Right lobe of liver (tissue), 6 donors: ENCODE data around the gene APBA2. TPM values are rescaled to one million over a fixed set of nuclear protein-coding genes. Genes with fewer than 3 reads are reported as not detected.
"Not testable (repeated sequence)": the region's sequence is repeated elsewhere in the genome, so short reads cannot be mapped to it uniquely, and the experiment has no call there.

Source experiments
- ATAC-seq, 4 donors: fragments of 200-7000 bp; cut with Tn5 transposase; one replicate each; pipeline ENCODE4 v1.9.1; 2020; ENCODE audit warnings: mild to moderate bottlenecking in 4 of 4, moderate library complexity in 4 of 4
- DNase-seq, 3 donors: peaks; one replicate each; pipeline ENCODE4 v3.0.0-alpha.2; 2020
- H3K27ac ChIP-seq, 3 donors: fragments of 200-600 bp; one replicate each; pipeline ENCODE4 v1.8.0; 2022
- H3K27me3 ChIP-seq, 2 donors: fragments of 200-600 bp; one replicate each; pipeline ENCODE4 v1.8.0; 2022
- H3K36me3 ChIP-seq, 4 donors: fragments of 200-600 bp; sonication (generic) in 1 of 4; one replicate each; pipeline versions ENCODE4 v1.5.1 to v1.8.0; 2017 to 2022; ENCODE audit warnings: control low read depth in 1 of 4
- H3K4me1 ChIP-seq, 4 donors: fragments of 200-600 bp; sonication (generic) in 1 of 4; one replicate each; pipeline versions ENCODE4 v1.5.1 to v1.8.0; 2017 to 2022; ENCODE audit warnings: control low read depth in 1 of 4
- H3K4me3 ChIP-seq, 3 donors: fragments of 200-600 bp; one replicate each; pipeline ENCODE4 v1.8.0; 2022
- H3K9me3 ChIP-seq, 4 donors: fragments of 200-600 bp; sonication (generic) in 1 of 4; one replicate each; pipeline versions ENCODE4 v1.5.1 to v1.8.0; 2017 to 2022; ENCODE audit warnings: control low read depth in 1 of 4
- POLR2A ChIP-seq: fragments of 450-650 bp; IDR thresholded peaks from one replicate; pipeline ENCODE4 v1.6.1; 2017; ENCODE audit warnings: antibody characterized with exemption, mild to moderate bottlenecking
- WGBS: methylation state at CpG from one replicate; pipeline ENCODE4 v1.1.6; 2018; ENCODE audit warnings: low coverage, low lambda C conversion rate; ENCODE audit not compliant: insufficient coverage; ENCODE audit errors: missing lambda C conversion rate; 5-methylcytosine and 5-hydroxymethylcytosine counted together
- intact Hi-C, 2 donors: fragments of 100-400 bp; cut with DNase I; formaldehyde crosslinking; loops; one replicate each; pipeline versions ENCODE4 v1.11.2 to v1.14.1; 2022
- long read RNA-seq: library from polyadenylated mRNA; unstranded; transcript quantifications from one replicate; pipeline ENCODE4 v2.0.0, GENCODE V29; 2019
- total RNA-seq, 6 experiments: library from RNA; depleted of rRNA in 2 of 6; stranded (reverse); fragments of >200 nt in 2 of 6; fragmentation: NEBNext Ultra II Directional in 3 of 6; extraction: Animal tissue kit (Norgen Biotek cat#: 25700) in 3 of 6; gene quantifications; one replicate each; pipeline versions ENCODE4 v1.1.0 to v1.2.4, GENCODE V29; 2016 to 2023
- TF ChIP-seq, protein P1 (sequence below), 4 donors: fragments of 200-600 bp in 3 of 4; fragments of 450-650 bp in 1 of 4; IDR thresholded peaks; one replicate each; pipeline versions ENCODE4 v1.5.1 to v1.8.0; 2016 to 2022; ENCODE audit warnings: antibody characterized with exemption in 4 of 4, mild to moderate bottlenecking in 2 of 4
- donor health status: DM: no; HTN: yes; CAD: no.
- donor health status: DM: no; HTN: no; CAD: no.
- donor health status: DM: no; HTN: no; CAD: no.
- donor health status: DM: no; HTN: yes; CAD: no.
- donor health status: DM: no; HTN: yes; CAD: no.

Gene APBA2
- under 1 TPM; 0.51 to 0.75 (median 0.69) TPM for total RNA-seq
- long read RNA-seq: 0 reads

DNA sequence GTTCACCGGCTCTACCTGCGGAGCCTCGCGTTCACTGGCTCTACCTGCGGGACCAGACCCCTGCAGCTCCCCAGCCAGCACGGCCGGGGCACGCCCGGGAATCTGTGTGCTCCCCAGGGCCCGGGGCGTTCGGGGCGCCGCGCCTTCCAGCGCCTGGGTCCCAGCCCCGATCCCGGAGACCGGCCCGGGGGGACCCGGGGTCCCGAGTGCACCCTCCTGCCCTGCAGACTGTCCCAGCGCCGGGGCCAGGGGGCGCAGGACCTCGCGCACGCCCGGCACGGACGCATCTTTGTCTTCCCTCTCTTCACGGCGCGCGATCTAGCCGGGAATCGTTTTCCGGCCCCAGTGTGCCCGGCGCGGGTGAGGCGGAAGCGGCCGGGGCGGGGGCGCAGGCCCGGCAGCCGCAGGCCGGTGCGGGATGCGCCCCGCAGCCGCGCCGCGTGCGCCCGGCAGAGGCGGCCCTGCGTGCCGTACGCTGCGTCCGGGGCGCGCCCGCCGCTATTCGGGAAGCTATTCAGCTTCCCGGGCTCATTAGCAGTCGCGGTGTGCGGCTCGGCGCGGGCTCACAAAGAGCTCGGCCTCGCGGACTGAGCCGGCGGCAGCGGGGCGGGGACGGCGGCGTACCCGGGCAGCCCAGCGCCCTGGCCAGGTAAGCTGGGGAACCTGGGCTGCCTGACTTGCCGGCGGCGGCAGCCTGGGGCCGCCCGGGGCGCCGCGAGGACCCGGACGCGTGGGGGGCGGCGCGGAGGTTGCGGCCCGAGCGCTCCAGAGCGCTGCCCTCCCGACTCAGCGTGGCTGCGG lies at the start of gene APBA2:
Gene APBA2 (plus strand): TSS at position 345 of the 801 bp plus-strand sequence. CDS start 167,911 bp downstream, outside the sequence.
- H3K27ac ChIP-seq: no peak within 1 kb of the TSS
- peak in 1 of 3 donors; percentile 46 for DNase-seq
- H3K9me3 ChIP-seq: no peaks in the 10 kb centered on the region
- no peaks in the 10 kb centered on the region for H3K4me1 ChIP-seq
- intact Hi-C loops: no loop called here
- H3K27me3 ChIP-seq: no peaks in the 10 kb centered on the region
- WGBS: 0% methylated on average over 3 of the region's 109 CpGs
- TF ChIP-seq POLR2A: no peak
- TF ChIP-seq, protein P1, sequence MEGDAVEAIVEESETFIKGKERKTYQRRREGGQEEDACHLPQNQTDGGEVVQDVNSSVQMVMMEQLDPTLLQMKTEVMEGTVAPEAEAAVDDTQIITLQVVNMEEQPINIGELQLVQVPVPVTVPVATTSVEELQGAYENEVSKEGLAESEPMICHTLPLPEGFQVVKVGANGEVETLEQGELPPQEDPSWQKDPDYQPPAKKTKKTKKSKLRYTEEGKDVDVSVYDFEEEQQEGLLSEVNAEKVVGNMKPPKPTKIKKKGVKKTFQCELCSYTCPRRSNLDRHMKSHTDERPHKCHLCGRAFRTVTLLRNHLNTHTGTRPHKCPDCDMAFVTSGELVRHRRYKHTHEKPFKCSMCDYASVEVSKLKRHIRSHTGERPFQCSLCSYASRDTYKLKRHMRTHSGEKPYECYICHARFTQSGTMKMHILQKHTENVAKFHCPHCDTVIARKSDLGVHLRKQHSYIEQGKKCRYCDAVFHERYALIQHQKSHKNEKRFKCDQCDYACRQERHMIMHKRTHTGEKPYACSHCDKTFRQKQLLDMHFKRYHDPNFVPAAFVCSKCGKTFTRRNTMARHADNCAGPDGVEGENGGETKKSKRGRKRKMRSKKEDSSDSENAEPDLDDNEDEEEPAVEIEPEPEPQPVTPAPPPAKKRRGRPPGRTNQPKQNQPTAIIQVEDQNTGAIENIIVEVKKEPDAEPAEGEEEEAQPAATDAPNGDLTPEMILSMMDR (IDR thresholded peaks at IDR 0.05): no peak
- H3K4me3 ChIP-seq: peak within 1 kb of the TSS; percentile 9 to 47 (median 23)
- H3K36me3 ChIP-seq: no peaks in the 10 kb centered on the region
- peak in 2 of 4 donors; percentile 5 to 31 for ATAC-seq

DNA sequence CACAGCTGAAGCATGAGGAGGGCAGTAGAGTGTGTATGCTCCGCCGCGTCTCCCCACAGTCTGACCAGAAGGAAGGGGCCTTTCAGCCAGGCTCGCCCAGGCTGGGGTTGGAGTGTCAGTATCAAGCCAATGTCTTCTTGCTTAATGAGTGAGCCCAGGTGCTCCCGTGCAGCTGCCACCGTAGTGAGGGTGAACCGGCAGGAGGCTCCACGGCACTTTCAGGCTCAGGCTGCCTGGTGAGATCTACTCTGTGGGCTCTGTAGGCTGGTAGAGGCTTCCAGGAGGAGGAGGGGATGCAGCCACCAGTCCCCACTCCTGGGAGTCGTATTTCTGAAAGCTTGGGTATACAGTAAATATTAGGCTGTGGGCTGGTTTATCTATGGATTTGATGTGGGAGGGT lies 45.5 kb upstream of the APBA2 start:
- H3K9me3 ChIP-seq, ATAC-seq, H3K4me3 ChIP-seq, H3K27ac ChIP-seq, DNase-seq, H3K4me1 ChIP-seq, intact Hi-C loops, H3K27me3 ChIP-seq, H3K36me3 ChIP-seq: not testable (repeated sequence)
- WGBS: no CpG with 5 or more reads among the region's 9 CpGs

DNA sequence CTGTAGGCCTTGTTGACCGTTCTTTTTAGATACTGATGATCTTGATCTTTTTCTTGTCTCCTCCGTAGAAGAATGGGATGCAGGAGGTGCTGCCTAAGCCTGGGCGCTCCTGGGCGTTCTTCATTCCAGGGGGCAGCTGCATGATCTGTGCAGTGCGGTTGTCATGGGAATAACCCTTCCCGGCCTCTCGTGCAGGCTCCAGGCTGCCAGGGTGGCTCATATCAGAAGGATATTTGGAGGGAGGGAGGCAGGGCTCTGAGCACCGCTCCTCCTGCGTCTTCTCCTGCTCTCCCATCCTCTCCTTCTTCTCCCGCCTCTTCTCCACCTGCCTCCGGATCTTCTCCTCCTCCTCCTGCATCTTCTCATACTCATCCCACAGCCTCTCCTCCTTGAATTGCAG lies 43.6 kb upstream of the APBA2 start:
- ATAC-seq, intact Hi-C loops, DNase-seq, H3K27me3 ChIP-seq, H3K4me3 ChIP-seq, H3K9me3 ChIP-seq, H3K4me1 ChIP-seq, H3K36me3 ChIP-seq, H3K27ac ChIP-seq: not testable (repeated sequence)
- WGBS: 63% methylated on average over 9 of the region's 11 CpGs

DNA sequence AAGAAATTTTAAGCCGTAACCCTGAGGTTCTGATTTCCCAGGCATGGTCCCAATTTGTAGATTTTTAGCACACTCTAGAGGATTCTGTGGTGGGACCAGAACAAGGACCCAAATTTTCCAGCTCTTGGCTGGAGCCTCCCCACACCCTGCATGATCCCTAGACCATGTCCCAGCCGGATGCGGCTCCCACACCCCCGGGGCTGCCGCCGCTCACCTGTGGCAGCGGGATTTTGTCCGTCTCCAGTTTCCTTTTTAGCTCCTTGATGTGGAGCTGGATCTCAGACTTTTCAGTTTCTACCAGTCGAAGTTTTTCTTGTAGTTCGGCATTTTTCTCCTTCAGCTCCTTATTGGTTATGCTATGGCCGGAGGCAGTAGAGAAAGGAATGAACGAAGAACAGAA lies 42.3 kb upstream of the APBA2 start:
- H3K9me3 ChIP-seq, H3K36me3 ChIP-seq, H3K27ac ChIP-seq, H3K4me3 ChIP-seq, H3K4me1 ChIP-seq, H3K27me3 ChIP-seq, DNase-seq, ATAC-seq, intact Hi-C loops: not testable (repeated sequence)
- 92% methylated on average over 7 of the region's 12 CpGs for WGBS

DNA sequence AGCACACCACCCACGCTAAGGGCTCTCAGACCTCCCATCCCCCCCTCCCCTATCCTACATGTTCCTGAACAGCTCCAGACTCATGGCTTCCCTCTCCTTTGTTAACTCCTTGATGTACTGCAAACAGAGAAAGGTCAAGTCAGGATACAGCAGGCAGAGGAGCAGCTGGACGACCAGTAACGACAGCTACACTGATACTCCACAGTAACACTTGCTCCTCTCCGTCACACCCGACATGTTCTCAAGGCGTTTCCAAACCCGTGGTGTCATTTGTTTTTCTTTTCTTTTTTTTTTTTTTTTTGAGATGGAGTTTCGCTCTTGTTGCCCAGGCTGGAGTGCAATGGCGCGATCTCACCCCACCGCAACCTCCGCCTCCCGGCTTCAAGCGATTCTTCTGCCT lies 41.6 kb upstream of the APBA2 start:
- 56% methylated on average over 7 of the region's 14 CpGs for WGBS
- H3K27ac ChIP-seq, H3K4me1 ChIP-seq, H3K9me3 ChIP-seq, H3K27me3 ChIP-seq, H3K4me3 ChIP-seq, H3K36me3 ChIP-seq, DNase-seq, intact Hi-C loops, ATAC-seq: not testable (repeated sequence)

DNA sequence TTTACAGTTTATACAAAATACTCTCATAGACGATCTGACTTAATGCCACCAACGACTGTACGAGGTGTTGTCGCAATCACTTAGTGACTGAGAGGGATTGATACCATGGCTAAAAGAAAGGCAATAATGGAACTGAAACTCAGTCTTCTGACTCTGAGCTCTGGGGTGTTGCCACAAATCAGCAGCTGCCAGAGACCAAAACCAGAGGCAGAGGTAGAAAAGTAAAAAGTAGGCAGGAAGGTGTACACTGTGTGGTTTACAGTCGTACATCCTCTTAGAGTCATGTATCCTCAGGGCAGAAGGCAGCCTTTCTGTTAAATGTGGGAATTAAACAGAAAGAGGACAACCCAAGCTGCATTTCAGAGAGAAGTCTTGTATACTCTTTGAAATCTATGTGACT lies 38.5 kb upstream of the APBA2 start:
- H3K9me3 ChIP-seq, H3K36me3 ChIP-seq, intact Hi-C loops, H3K4me1 ChIP-seq, H3K4me3 ChIP-seq, H3K27me3 ChIP-seq, DNase-seq, H3K27ac ChIP-seq, ATAC-seq: not testable (repeated sequence)
- WGBS: 12% methylated on average over 2 of the region's 5 CpGs

DNA sequence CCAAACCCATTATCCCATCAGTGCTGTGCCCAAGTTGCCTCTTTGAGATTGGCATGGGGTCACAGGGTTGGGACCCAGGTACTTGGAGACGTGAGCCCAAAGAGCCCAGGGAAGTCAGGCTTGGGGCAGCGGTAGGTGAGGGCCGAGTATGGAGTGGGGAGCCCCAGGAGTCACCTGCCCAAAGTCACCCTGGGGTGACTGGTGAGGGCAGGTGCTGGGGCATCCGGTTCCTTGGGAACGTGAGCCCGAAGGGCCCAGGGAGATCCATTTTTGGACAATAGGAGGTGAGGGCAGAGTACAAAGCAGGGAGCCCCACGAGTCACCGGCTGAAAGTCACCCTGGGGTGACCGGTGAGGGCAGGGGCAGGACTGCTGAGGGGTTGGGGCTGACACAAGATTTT lies 37.8 kb upstream of the APBA2 start:
- intact Hi-C loops, H3K4me1 ChIP-seq, H3K27me3 ChIP-seq, H3K4me3 ChIP-seq, DNase-seq, H3K9me3 ChIP-seq, H3K27ac ChIP-seq, H3K36me3 ChIP-seq: not testable (repeated sequence)
- WGBS: 80% methylated on average over 1 of the region's 9 CpGs
- ATAC-seq: peak in 1 of 4 donors; percentile 30

DNA sequence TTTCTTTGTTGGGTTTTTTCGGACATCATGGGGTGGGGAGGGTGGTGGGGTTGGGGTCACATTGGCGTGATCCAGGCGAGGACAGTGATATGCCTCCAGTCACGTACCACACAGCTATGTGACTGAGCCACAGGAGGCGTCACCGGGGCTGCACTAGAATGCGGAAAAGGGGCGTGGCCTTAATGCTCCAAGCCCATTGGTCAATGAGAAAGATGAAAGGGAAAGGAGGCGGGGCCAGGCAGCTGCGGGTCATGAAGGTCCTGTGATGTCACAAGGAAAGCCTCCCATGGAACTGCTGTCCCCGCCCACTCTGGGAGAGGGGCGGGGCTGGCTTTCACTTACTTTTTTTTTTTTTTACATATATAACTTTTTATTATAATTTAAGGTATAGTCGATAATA lies 37.3 kb upstream of the APBA2 start, which contains the start of gene GOLGA6L7:
Gene GOLGA6L7 (minus strand): TSS at position 124 of the 400 bp plus-strand sequence. CDS start 95 bp downstream, at position 29.
- H3K36me3 ChIP-seq, H3K27me3 ChIP-seq, intact Hi-C loops, H3K9me3 ChIP-seq, H3K27ac ChIP-seq, DNase-seq, H3K4me3 ChIP-seq, H3K4me1 ChIP-seq, ATAC-seq: not testable (repeated sequence)
- whole genome bisulfite sequencing: 82% methylated on average over 13 of the region's 13 CpGs

DNA sequence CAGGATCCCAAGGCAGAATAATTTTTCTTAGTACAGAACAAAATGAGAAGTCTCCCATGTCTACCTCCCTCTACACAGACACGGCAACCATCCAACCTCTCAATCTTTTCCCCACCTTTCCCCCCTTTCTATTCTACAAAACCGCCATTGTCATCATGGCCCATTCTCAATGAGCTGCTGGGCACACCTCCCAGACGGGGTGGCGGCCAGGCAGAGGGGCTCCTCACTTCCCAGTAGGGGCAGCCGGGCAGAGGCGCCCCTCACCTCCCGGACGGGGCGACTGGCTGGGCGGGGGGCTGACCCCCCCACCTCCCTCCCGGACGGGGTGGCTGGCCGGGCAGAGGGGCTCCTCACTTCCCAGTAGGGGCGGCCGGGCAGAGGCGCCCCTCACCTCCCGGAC lies 36.5 kb upstream of the APBA2 start:
- 100% methylated on average over 1 of the region's 17 CpGs for WGBS
- DNase-seq, H3K4me3 ChIP-seq, H3K4me1 ChIP-seq, H3K27me3 ChIP-seq, intact Hi-C loops, ATAC-seq, H3K27ac ChIP-seq, H3K9me3 ChIP-seq, H3K36me3 ChIP-seq: not testable (repeated sequence)

DNA sequence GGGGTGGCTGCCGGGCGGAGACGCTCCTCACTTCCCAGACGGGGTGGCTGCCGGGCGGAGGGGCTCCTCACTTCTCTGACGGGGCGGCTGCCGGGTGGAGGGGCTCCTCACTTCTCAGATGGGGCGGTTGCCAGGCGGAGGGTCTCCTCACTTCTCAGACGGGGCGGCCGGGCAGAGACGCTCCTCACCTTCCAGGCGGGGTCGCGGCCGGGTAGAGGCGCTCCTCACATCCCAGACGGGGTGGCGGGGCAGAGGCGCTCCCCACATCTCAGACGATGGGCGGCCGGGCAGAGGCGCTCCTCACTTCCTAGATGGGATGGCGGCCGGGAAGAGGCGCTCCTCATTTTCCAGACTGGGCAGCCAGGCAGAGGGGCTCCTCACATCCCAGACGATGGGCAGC lies 36.0 kb upstream of the APBA2 start:
- H3K4me3 ChIP-seq, H3K9me3 ChIP-seq, H3K36me3 ChIP-seq, H3K4me1 ChIP-seq, H3K27me3 ChIP-seq, DNase-seq, ATAC-seq, H3K27ac ChIP-seq, intact Hi-C loops: not testable (repeated sequence)
- WGBS: 91% methylated on average over 7 of the region's 31 CpGs

DNA sequence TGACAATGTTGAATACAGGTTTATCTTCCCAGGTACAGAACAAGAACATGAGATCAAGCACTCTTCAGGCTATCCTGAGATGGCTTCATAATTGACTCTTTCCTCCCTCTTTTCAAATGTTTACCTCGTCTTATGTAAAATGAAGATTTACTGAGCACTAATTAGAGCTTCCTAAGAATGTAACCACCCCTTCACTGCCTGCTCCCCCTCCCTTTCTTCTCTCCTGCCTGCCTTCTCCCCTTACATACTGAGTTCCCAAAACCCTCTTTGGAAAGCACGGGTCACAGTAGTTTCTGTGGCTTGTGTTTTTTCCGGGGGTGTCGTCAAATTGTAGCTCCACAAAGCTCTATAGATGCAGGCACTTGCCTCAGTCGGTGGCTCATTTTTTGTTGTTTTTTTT lies 32.1 kb upstream of the APBA2 start:
- WGBS: 53% methylated on average over 5 of the region's 5 CpGs
- not testable (repeated sequence) for H3K27ac ChIP-seq

More for the DNA sequence above, 32.1 kb upstream of the APBA2 start:
- ATAC-seq, H3K9me3 ChIP-seq, DNase-seq, H3K27me3 ChIP-seq, H3K36me3 ChIP-seq, intact Hi-C loops, H3K4me1 ChIP-seq, H3K4me3 ChIP-seq: not testable (repeated sequence)
